Measurements from ENCODE around the gene PALLD. TPM values are rescaled to one million over a fixed set of nuclear protein-coding genes. Genes with fewer than 3 reads are reported as not detected.

The PALLD gene
- total RNA-seq, 1 experiment from 2014 or later = 18.3 TPM

DNA sequence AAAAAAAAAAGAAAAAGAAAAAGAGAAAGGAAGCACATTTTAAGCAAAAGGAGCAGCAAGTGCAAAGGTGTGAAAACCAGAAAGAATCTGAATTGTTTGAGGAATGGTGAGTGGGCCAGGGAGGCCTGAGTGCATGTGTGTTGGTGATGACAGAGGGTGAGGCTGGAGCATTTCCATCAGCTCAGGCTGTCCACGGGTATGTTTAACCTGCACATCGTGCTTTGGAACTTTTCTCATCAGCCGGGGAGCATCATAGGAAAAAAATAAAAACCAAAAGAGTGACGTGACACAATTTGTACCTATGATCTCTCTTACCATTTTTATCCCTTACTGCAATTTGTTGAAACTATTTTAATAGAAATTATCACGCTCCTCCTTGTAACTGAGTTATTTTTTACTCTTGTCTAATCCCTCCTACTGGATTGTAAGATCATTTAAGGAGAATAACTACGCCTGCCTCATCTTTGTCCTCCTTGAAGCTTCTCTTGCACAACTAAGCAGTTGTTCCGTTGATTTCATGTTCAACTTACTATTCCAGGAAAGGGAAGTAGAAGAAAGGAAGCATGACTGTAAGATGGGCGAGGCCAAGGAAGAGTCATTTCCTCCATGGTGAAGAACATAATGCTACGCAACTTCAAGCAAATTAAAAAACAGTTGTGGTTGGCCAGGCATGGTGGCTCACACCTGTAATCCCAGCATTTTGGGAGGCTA is 7.0 kb downstream of the PALLD start:
- Mint-ChIP-seq H3K9me3 (no peaks in the 10 kb centered on the region), H3K4me1 (peaks cover 9 to 10% of the 10 kb centered on the region in 2 experiments), H3K27me3 (ENCODE audit: low read depth) (no peaks in the 10 kb centered on the region), H3K36me3 (ENCODE audit: insufficient read depth in 1 of 3, low read depth in 3 of 3) (no peaks in the 10 kb centered on the region), H3K27ac (no peak overlapping the region), H3K4me3 (no peak overlapping the region)
- no peak overlapping the region for H2BK15ac ChIP-seq (ENCODE audit: low read depth, low read length)
- no peak overlapping the region for H3T11ph ChIP-seq (ENCODE audit: low read length)
- H3K18ac ChIP-seq (ENCODE audit: insufficient read length, low read depth, low read length) = no peak overlapping the region
- H3K27me3 ChIP-seq (ENCODE audit: insufficient read depth, low read length) = no peaks in the 10 kb centered on the region
- no peak overlapping the region for H2BK20ac ChIP-seq (ENCODE audit: low read depth, low read length, poor library complexity, severe bottlenecking)
- no peak overlapping the region for H2BK5ac ChIP-seq (ENCODE audit: insufficient read length, low read length)
- H3K4ac ChIP-seq (ENCODE audit: low read depth, low read length) = no peak overlapping the region
- H3K79me1 ChIP-seq (ENCODE audit: insufficient read depth, low read depth, low read length, poor library complexity, severe bottlenecking) = no peaks in the 10 kb centered on the region
- no peak overlapping the region for H3K4me2 ChIP-seq (ENCODE audit: insufficient read depth, insufficient read length, low read length)
- no peak overlapping the region for H3K27ac ChIP-seq (ENCODE audit: insufficient read length, low read depth, low read length)
- H3K9me3 ChIP-seq (ENCODE audit: control insufficient read depth, low read depth, low read length) = no peaks in the 10 kb centered on the region
- no peaks in the 10 kb centered on the region for H4K20me1 ChIP-seq (ENCODE audit: control insufficient read depth, insufficient read depth, insufficient read length)
- no peak overlapping the region for H3K14ac ChIP-seq (ENCODE audit: insufficient read depth, low read length)
- no peaks in the 10 kb centered on the region for H3K23me2 ChIP-seq (ENCODE audit: insufficient read length, low read depth, low read length, poor library complexity, severe bottlenecking)
- DNase-seq = no peak
- no peaks in the 10 kb centered on the region for H3K79me2 ChIP-seq (ENCODE audit: insufficient read depth, low read length)
- no CpG with 5 or more reads among the region's 9 CpGs for WGBS (ENCODE audit: extremely low coverage, insufficient read length, low lambda C conversion rate)
- TF ChIP-seq, protein P1, sequence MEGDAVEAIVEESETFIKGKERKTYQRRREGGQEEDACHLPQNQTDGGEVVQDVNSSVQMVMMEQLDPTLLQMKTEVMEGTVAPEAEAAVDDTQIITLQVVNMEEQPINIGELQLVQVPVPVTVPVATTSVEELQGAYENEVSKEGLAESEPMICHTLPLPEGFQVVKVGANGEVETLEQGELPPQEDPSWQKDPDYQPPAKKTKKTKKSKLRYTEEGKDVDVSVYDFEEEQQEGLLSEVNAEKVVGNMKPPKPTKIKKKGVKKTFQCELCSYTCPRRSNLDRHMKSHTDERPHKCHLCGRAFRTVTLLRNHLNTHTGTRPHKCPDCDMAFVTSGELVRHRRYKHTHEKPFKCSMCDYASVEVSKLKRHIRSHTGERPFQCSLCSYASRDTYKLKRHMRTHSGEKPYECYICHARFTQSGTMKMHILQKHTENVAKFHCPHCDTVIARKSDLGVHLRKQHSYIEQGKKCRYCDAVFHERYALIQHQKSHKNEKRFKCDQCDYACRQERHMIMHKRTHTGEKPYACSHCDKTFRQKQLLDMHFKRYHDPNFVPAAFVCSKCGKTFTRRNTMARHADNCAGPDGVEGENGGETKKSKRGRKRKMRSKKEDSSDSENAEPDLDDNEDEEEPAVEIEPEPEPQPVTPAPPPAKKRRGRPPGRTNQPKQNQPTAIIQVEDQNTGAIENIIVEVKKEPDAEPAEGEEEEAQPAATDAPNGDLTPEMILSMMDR (conservative IDR thresholded peaks at IDR 0.05) = no peak
- H4K5ac ChIP-seq (ENCODE audit: insufficient read length, low read depth, low read length) = no peak overlapping the region
- H4K91ac ChIP-seq (ENCODE audit: insufficient read length, low read depth, low read length) = no peak overlapping the region
- H2BK12ac ChIP-seq (ENCODE audit: insufficient read length, low read depth, low read length) = no peak overlapping the region
- no peak overlapping the region for H3K56ac ChIP-seq (ENCODE audit: insufficient read length, low read depth, low read length)
- H3K23ac ChIP-seq (ENCODE audit: insufficient read length, low read depth, low read length) = no peak overlapping the region
- H2AFZ ChIP-seq (ENCODE audit: low read length) = no peak overlapping the region
- H2AK5ac ChIP-seq (ENCODE audit: insufficient read length, low read length) = no peak overlapping the region
- H3K9ac ChIP-seq (ENCODE audit: extremely low read depth, insufficient read length, low read length) = no peak overlapping the region
- H3K4me1 ChIP-seq (ENCODE audit: insufficient read depth, low read length) = no peaks in the 10 kb centered on the region
- H4K8ac ChIP-seq (replicated peaks; ENCODE audit: insufficient read length, low read depth, low read length) = no peak overlapping the region
- H2BK120ac ChIP-seq (ENCODE audit: low read depth, low read length, poor library complexity, severe bottlenecking) = no peak overlapping the region

Measured in H9 (cell line).